Loucy (cell line): ENCODE measurements around the gene PIK3C3.

ENCODE experiments used
- CTCF ChIP-seq: fragments of 200-600 bp; sonication (generic); conservative IDR thresholded peaks from 2 replicates; pipeline ENCODE4 v1.5.1; 2014; ENCODE audit warnings: mild to moderate bottlenecking, antibody characterized with exemption, low read length
- EZH2phosphoT487 ChIP-seq: fragments of 200-600 bp; IDR thresholded peaks from 2 replicates; pipeline ENCODE4 v1.6.1; 2018; ENCODE audit warnings: antibody characterized with exemption, mild to moderate bottlenecking, moderate library complexity, borderline replicate concordance

- no peak for TF ChIP-seq CTCF
- TF ChIP-seq EZH2phosphoT487: no peak
These were observed 86.8 kb downstream of the PIK3C3 start for GRCh38 chr18:42041793-42042192.
